B cell (primary cell): Measurements from ENCODE around the gene H1-8.

ENCODE experiments used
- EZH2 ChIP-seq: IDR thresholded peaks from 2 replicates; pipeline ENCODE4 v1.6.1; 2012; ENCODE audit warnings: borderline replicate concordance, low read depth, mild to moderate bottlenecking, moderate library complexity, low read length; ENCODE audit not compliant: insufficient read depth, poor library complexity, severe bottlenecking
- TF ChIP-seq, protein P1 (sequence below): fragments of 200-600 bp; IDR thresholded peaks from one replicate; pipeline ENCODE4 v1.8.0; 2022; ENCODE audit warnings: antibody characterized with exemption, mild to moderate bottlenecking

DNA sequence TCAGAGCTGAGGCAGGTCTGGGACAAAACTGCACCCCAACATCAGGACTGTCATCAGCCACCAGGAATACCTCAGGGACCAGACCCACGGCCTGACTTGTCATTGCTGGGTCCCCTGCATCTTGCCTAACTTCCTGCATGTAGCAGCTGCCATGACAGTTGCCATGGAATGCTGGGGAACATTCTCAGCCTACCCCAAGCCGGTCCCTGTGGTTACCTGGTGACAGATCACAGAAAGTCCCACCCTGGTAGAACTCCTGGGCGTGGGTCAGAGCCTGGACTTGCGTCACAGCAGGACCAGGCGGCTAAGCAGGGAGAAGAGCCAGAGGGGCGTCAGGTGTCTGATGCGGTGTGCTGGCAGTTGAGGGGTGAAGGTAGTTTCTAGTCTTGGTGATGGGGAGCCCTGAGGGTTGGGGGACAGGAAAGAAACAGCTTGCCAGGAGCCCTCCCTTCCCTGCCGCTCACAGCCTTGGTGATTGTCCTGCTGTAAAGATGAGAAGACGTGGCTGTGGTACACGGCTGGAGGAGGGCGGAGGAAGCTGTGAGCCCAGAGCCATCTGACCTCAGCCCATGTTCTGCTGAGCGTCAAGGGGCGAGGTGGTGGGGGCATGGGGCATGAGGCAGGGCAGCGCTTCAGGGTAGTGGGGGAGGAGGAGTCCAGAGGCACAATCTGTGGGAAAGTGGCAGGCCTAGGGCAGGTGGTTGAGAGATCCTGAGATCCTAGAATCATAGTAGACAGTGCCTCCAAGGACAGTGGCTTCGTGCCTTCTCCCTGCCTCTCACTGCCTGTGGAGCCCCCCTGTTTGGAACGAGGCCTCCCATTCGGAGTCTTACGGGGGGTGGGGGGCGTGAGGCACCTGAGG, 5.4 kb downstream of the H1-8 start:
- TF ChIP-seq, protein P1, sequence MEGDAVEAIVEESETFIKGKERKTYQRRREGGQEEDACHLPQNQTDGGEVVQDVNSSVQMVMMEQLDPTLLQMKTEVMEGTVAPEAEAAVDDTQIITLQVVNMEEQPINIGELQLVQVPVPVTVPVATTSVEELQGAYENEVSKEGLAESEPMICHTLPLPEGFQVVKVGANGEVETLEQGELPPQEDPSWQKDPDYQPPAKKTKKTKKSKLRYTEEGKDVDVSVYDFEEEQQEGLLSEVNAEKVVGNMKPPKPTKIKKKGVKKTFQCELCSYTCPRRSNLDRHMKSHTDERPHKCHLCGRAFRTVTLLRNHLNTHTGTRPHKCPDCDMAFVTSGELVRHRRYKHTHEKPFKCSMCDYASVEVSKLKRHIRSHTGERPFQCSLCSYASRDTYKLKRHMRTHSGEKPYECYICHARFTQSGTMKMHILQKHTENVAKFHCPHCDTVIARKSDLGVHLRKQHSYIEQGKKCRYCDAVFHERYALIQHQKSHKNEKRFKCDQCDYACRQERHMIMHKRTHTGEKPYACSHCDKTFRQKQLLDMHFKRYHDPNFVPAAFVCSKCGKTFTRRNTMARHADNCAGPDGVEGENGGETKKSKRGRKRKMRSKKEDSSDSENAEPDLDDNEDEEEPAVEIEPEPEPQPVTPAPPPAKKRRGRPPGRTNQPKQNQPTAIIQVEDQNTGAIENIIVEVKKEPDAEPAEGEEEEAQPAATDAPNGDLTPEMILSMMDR, result no peak
- TF ChIP-seq EZH2, result no peak
